ENCODE data around the gene GRM7. TPM values are rescaled to one million over a fixed set of nuclear protein-coding genes. Genes with fewer than 3 reads are reported as not detected.

GRM7 gene
- total RNA-seq, 1 donor from 2014 or later: 2.1 TPM

- intact Hi-C loops (cut with DNase I): no loop called here
- no peak for DNase-seq (ENCODE audit: low spot score)
- peak; percentile 70 for ATAC-seq
These were observed 345.0 kb downstream of the GRM7 start for GRCh38 chr3:7205962-7206361.

- DNase-seq (ENCODE audit: low spot score): no peak
- intact Hi-C loops (cut with DNase I): no loop called here
- no peak for ATAC-seq
These were observed 346.2 kb downstream of the GRM7 start for GRCh38 chr3:7207125-7207524.

DNA sequence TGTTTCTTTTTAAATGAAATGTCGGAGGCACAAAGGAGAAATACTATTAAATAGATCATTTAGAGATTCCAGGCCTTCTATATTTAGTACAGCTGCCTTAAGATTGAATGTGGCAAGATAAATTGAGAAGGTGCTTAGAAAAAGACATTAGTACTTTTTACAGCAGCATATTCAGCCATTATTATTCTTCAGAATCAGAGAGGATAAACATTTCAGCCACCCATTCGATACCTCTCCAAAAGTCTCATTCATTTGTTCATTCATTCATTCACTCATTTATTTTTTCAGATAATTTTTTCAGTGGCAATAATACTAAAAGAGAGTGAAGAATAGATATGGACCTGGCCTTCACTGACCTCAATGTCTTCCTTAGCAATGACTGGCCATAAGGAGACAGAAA is 347.0 kb downstream of the GRM7 start:
- DNase-seq (ENCODE audit: low spot score): no peak
- intact Hi-C loops (cut with DNase I): no loop called here
- ATAC-seq: no peak

GRCh38 chr3:7209098-7209497 is 348.2 kb downstream of the GRM7 start:
- DNase-seq (ENCODE audit: low spot score) (no peak), ATAC-seq (no peak)
- intact Hi-C loops (cut with DNase I): no loop called here

GRCh38 chr3:7211740-7212139 is 350.8 kb downstream of the GRM7 start:
- ATAC-seq (no peak), DNase-seq (ENCODE audit: low spot score) (no peak)
- intact Hi-C loops (cut with DNase I): no loop called here

DNA sequence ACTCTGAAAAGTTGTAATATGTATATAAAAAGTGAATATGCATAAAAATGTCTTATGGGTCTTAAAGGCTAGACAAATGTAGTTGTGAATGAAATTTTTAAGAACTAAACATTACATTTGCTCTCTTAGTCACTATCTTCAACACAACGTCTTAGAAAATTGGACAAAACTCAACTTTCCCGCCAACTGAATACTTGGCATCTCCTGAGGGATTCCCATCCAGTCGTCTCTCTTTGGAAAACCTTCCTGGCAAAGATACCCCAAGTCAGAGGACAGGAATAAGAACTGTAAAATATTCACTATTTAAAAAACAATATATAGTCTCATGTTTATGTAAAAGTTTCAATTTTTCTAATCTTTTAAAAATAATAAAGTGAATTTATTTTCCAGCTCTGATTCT is 354.8 kb downstream of the GRM7 start:
- DNase-seq (ENCODE audit: low spot score): no peak
- intact Hi-C loops (cut with DNase I): no loop called here
- no peak for ATAC-seq

- no peak for DNase-seq (ENCODE audit: low spot score)
- intact Hi-C loops (cut with DNase I): no loop called here
These were observed 365.5 kb downstream of the GRM7 start for GRCh38 chr3:7226393-7226792.

GRCh38 chr3:7238565-7239295 is 377.8 kb downstream of the GRM7 start:
- intact Hi-C loops (cut with DNase I): no loop called here
- DNase-seq (ENCODE audit: low spot score): no peak
- ATAC-seq: no peak

More at GRCh38 chr3:7226393-7226792, 365.5 kb downstream of the GRM7 start:
- ATAC-seq: no peak

GRCh38 chr3:7241584-7242302 is 380.8 kb downstream of the GRM7 start:
- DNase-seq (ENCODE audit: low spot score) (no peak), ATAC-seq (no peak)
- intact Hi-C loops (cut with DNase I): loop anchor here (5.0 kb wide), 1 partner anchor 1861 kb away; no protein-coding TSS in a partner anchor

DNA sequence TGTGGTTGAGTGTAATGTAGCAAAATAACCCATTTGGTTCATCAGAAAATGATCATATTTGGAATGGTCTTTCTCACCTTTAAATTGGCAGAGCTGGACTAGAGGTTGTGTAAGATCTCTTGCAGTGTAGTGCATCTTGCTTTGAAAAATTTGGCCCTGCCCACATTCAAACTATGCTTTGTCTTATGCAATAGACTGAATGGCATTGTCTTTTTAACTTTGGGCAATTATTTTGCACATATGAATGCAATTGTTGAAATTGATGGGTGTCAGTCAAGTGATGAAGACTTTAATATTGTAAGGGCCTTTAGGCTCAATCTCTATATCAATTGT is 381.4 kb downstream of the GRM7 start:
- ATAC-seq (no peak), DNase-seq (ENCODE audit: low spot score) (no peak)
- intact Hi-C loops (cut with DNase I): loop anchor here (5.0 kb wide), 1 partner anchor 1860 kb away; no protein-coding TSS in a partner anchor

DNA sequence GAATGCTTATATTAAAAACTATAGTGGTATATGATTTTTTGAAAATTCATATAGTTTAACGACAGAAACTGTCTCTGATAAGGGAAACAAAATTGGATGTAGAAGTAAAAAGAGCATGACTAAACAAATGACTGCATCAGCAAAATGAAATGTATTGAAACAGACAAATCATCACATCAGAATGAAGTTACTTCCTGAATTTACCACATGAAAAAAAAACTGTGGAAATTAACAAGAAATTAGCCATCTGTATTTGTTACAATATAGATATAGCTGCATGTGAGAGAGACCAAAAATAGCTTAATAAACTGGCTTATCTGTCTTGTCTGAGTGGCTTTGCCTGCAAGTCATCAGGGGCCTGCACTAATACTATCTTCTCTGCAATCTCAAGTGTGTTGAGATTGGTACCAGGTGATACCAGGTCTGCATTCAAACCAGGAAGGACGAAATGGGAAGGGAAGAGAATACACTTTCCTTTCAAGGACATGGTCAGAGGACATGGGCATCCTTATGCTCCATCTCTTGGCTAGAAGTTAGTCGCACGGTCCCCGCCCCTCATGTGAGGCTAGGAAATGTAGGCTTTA is 388.7 kb downstream of the GRM7 start:
- intact Hi-C loops (cut with DNase I): no loop called here
- ATAC-seq (no peak), DNase-seq (ENCODE audit: low spot score) (no peak)

GRCh38 chr3:7254251-7254650 is 393.3 kb downstream of the GRM7 start:
- no peak for DNase-seq (ENCODE audit: low spot score)
- intact Hi-C loops (cut with DNase I): no loop called here
- ATAC-seq: no peak

DNA sequence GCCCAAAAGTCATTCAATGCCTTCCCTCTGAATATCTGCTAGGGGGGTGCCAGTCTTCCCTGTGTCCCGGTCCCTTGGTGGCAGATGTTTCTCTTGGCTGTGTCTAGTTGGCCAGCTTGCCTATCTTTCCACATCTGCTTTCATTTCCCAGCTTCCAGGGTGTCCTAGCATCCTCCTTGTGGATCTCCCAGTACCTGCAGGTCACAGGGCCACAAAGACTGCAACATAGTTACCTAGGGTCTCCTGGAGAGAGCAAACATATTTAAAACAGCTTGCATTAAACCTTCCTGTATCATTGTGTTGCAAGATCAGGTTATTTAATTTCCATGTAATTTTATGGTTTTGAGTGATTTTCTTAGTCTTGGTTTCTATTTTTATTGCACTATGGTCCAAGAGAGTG is 400.1 kb downstream of the GRM7 start:
- no peak for DNase-seq (ENCODE audit: low spot score)
- intact Hi-C loops (cut with DNase I): no loop called here
- ATAC-seq: no peak

DNA sequence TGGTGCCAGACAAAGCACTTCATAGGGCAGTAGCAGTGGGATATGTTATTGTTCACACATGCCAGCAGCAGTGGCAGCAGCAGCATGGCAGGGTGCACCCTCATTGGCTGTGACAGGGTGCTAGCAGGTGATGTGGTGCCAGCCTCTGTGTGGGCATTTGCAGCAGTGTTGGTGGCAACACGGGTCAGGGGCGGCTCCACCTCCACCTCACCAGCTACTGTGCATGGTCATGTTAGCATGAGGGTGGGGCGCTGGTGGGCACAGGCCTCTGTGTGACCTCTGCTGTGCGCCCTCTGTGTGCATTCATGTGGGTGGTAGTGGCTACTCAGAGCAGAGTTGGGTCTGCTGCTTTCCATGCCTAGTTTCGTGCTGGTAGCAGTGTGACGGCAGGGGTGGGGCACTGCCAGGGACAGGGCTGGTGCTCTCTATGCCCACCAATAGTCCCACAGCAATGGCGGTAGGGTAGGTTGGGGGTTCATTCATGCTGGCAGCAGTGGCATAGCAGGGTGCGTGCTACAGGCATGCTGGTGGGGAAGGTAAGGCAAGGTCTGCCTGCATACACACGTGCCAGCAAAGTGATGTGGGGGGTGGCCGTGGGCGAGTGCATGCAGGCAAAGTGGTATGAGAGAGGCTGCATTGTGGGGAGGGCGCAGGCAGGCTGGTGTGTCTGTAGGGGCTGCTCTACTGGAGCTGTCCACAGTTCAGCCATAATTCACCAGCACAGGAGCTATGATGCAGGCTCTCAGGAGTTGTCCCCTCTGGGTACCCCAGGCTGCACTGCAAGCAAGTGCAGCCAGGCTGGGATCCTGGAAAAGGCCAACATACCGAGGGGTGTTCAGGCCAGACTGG is 402.7 kb downstream of the GRM7 start:
- peak; percentile 24 for ATAC-seq
- intact Hi-C loops (cut with DNase I): no loop called here
- DNase-seq (ENCODE audit: low spot score): no peak

- intact Hi-C loops (cut with DNase I): no loop called here
- no peak for DNase-seq (ENCODE audit: low spot score)
- ATAC-seq: no peak
These were observed 403.2 kb downstream of the GRM7 start for GRCh38 chr3:7264196-7264526.

DNA sequence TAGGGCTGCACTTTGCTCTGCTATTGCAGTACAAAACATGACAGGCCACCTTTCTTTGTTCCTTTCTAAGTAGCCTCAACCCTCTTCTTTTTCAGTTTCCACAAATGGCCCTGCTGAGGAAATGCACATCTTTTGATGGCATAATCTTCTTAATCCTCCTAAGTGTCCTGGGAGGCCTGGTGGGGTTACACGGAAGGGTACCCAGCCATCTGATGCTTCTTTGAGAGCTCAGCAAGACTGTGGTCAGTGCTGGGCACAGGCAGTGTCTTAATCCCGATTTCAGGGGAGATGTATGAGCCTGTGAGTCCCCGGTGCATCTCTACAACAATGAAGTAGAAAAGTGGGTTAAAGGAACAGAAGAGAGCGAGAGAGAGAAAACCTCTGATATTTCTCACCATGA is 404.8 kb downstream of the GRM7 start:
- ATAC-seq (no peak), DNase-seq (ENCODE audit: low spot score) (no peak)
- intact Hi-C loops (cut with DNase I): no loop called here

GRCh38 chr3:7266551-7266950 is 405.6 kb downstream of the GRM7 start:
- ATAC-seq (no peak), DNase-seq (ENCODE audit: low spot score) (no peak)
- intact Hi-C loops (cut with DNase I): no loop called here

- intact Hi-C loops (cut with DNase I): no loop called here
- DNase-seq (ENCODE audit: low spot score) (no peak), ATAC-seq (no peak)
These were observed 409.8 kb downstream of the GRM7 start for GRCh38 chr3:7270731-7271130.

- no peak for ATAC-seq
- intact Hi-C loops (cut with DNase I): no loop called here
- DNase-seq (ENCODE audit: low spot score): no peak
These were observed 410.7 kb downstream of the GRM7 start for GRCh38 chr3:7271631-7272030.

DNA sequence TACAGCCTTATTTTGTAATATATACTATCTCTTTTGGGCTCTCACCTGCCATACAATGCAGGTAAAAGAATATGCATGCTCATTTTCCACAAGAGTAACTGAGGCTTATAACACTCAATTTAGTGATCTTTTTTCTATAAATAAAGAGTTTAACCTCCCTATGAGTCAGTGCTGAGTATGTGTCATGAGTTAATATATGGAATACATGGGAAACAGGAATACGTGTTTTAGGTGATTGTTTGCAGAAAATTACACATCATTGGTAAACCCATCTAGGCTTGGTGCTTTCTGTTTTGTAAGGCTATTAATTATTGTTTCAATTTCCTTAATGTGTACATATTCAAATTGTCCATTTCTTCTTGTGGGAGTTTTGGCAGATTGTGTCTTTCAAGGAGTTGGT is 411.3 kb downstream of the GRM7 start:
- ATAC-seq: no peak
- no peak for DNase-seq (ENCODE audit: low spot score)
- intact Hi-C loops (cut with DNase I): no loop called here

All from sciatic nerve (tissue), 2 donors.